ENCODE measurements around the gene RHPN2.
"Not testable (repeated sequence)": the region's sequence is repeated elsewhere in the genome, so short reads cannot be mapped to it uniquely, and the experiment has no call there.

RHPN2 gene

GRCh38 chr19:32971012-32971595, 93.6 kb downstream of the RHPN2 start:
- DNase-seq: no peak

GRCh38 chr19:32969549-32969948, 95.1 kb downstream of the RHPN2 start:
- DNase-seq: no peak

- no peak for DNase-seq
Observed at GRCh38 chr19:32966750-32967149, 97.9 kb downstream of the RHPN2 start.

GRCh38 chr19:32945260-32945659, 119.4 kb downstream of the RHPN2 start:
- no peak for DNase-seq

GRCh38 chr19:32941273-32941672, 123.4 kb downstream of the RHPN2 start:
- not testable (repeated sequence) for DNase-seq

- DNase-seq: no peak
Observed at GRCh38 chr19:32936065-32936464, 128.6 kb downstream of the RHPN2 start.

GRCh38 chr19:32935629-32936028, 129.1 kb downstream of the RHPN2 start:
- no peak for DNase-seq

- DNase-seq: no peak
Observed at GRCh38 chr19:32933571-32933970, 131.1 kb downstream of the RHPN2 start.

GRCh38 chr19:32930567-32930966, 134.1 kb downstream of the RHPN2 start:
- no peak for DNase-seq

- DNase-seq: no peak
Observed at GRCh38 chr19:32928806-32929205, 135.9 kb downstream of the RHPN2 start.

Data from CD4-positive, alpha-beta T cell treated with Interleukin-17A for 4 hours (primary cell).